H9 (cell line): ENCODE results near the gene ITPKB. TPM values are rescaled to one million over a fixed set of nuclear protein-coding genes. Genes with fewer than 3 reads are reported as not detected.

ENCODE experiments used
- DNase-seq: peaks from one replicate; pipeline ENCODE4 v3.0.0-alpha.2; 2017
- H2AFZ ChIP-seq: one replicate; pipeline ENCODE4 v1.6.1; 2013; ENCODE audit warnings: mild to moderate bottlenecking, low read length, control low read depth, moderate library complexity
- H2AK5ac ChIP-seq: 2 replicates; pipeline ENCODE4 v1.6.1; 2013; ENCODE audit warnings: low read length, control low read depth, mixed read lengths; ENCODE audit not compliant: insufficient read length
- H2BK120ac ChIP-seq: one replicate; pipeline ENCODE4 v1.6.1; 2013; ENCODE audit warnings: low read depth, mild to moderate bottlenecking, low read length, control low read depth, inconsistent platforms; ENCODE audit not compliant: poor library complexity, severe bottlenecking
- H2BK12ac ChIP-seq: 2 replicates; pipeline ENCODE4 v1.6.1; 2013; ENCODE audit warnings: low read length, control low read depth, mixed read lengths, low read depth; ENCODE audit not compliant: insufficient read length
- H2BK15ac ChIP-seq: 2 replicates; pipeline ENCODE4 v1.6.1; 2013; ENCODE audit warnings: low read depth, low read length, control low read depth
- H2BK20ac ChIP-seq: one replicate; pipeline ENCODE4 v1.6.1; 2013; ENCODE audit warnings: low read depth, mild to moderate bottlenecking, low read length, control low read depth, inconsistent platforms; ENCODE audit not compliant: poor library complexity, severe bottlenecking
- H2BK5ac ChIP-seq: 2 replicates; pipeline ENCODE4 v1.6.1; 2013; ENCODE audit warnings: low read length, control low read depth, mixed read lengths; ENCODE audit not compliant: insufficient read length
- H3K14ac ChIP-seq: 2 replicates; pipeline ENCODE4 v1.6.1; 2013; ENCODE audit warnings: low read length, control low read depth; ENCODE audit not compliant: insufficient read depth
- H3K18ac ChIP-seq: 2 replicates; pipeline ENCODE4 v1.6.1; 2013; ENCODE audit warnings: low read depth, mild to moderate bottlenecking, mixed read lengths, low read length, control low read depth; ENCODE audit not compliant: insufficient read length
- H3K23ac ChIP-seq: 2 replicates; pipeline ENCODE4 v1.6.1; 2013; ENCODE audit warnings: low read length, control low read depth, mixed read lengths, low read depth; ENCODE audit not compliant: insufficient read length
- H3K23me2 ChIP-seq: 2 replicates; pipeline ENCODE4 v1.6.1; 2013; ENCODE audit warnings: low read depth, mild to moderate bottlenecking, mixed read lengths, low read length, control low read depth; ENCODE audit not compliant: insufficient read length, poor library complexity, severe bottlenecking
- H3K27ac ChIP-seq: 2 replicates; pipeline ENCODE4 v1.5.1; 2013; ENCODE audit warnings: low read length, control low read depth, mixed read lengths, low read depth; ENCODE audit not compliant: insufficient read length
- H3K27me3 ChIP-seq: 2 replicates; pipeline ENCODE4 v1.6.1; 2013; ENCODE audit warnings: low read length, control low read depth, inconsistent platforms; ENCODE audit not compliant: insufficient read depth
- H3K4ac ChIP-seq: 2 replicates; pipeline ENCODE4 v1.6.1; 2013; ENCODE audit warnings: low read depth, mild to moderate bottlenecking, control low read depth, inconsistent platforms, low read length, moderate library complexity
- H3K4me1 ChIP-seq: 2 replicates; pipeline ENCODE4 v1.6.1; 2013; ENCODE audit warnings: low read length, control low read depth, inconsistent platforms; ENCODE audit not compliant: insufficient read depth
- H3K4me2 ChIP-seq: 2 replicates; pipeline ENCODE4 v1.6.1; 2013; ENCODE audit warnings: low read length, control low read depth, mixed read lengths; ENCODE audit not compliant: insufficient read length, insufficient read depth
- H3K56ac ChIP-seq: 2 replicates; pipeline ENCODE4 v1.6.1; 2013; ENCODE audit warnings: low read depth, mild to moderate bottlenecking, mixed read lengths, low read length, control low read depth; ENCODE audit not compliant: insufficient read length
- H3K79me1 ChIP-seq: 2 replicates; pipeline ENCODE4 v1.6.1; 2013; ENCODE audit warnings: low read depth, mild to moderate bottlenecking, moderate library complexity, low read length, control low read depth, inconsistent platforms; ENCODE audit not compliant: insufficient read depth, poor library complexity, severe bottlenecking
- H3K79me2 ChIP-seq: 2 replicates; pipeline ENCODE4 v1.6.1; 2013; ENCODE audit warnings: low read length, control low read depth, inconsistent platforms; ENCODE audit not compliant: insufficient read depth
- H3K9ac ChIP-seq: 2 replicates; pipeline ENCODE4 v1.6.1; 2013; ENCODE audit warnings: low read length, control low read depth, mixed read lengths; ENCODE audit not compliant: insufficient read length; ENCODE audit errors: extremely low read depth
- H3K9me3 ChIP-seq: one replicate; pipeline ENCODE4 v1.6.1; 2013; ENCODE audit warnings: low read depth, low read length, inconsistent platforms; ENCODE audit not compliant: control insufficient read depth
- H3T11ph ChIP-seq: one replicate; pipeline ENCODE4 v1.6.1; 2013; ENCODE audit warnings: mild to moderate bottlenecking, low read length, control low read depth, inconsistent platforms
- H4K20me1 ChIP-seq: one replicate; pipeline ENCODE4 v1.6.1; 2013; ENCODE audit not compliant: control insufficient read depth, insufficient read length, insufficient read depth
- H4K5ac ChIP-seq: 2 replicates; pipeline ENCODE4 v1.6.1; 2013; ENCODE audit warnings: low read depth, mild to moderate bottlenecking, mixed read lengths, low read length, control low read depth; ENCODE audit not compliant: insufficient read length
- H4K8ac ChIP-seq: replicated peaks from 2 replicates; pipeline ENCODE4 v1.6.1; 2013; ENCODE audit warnings: low read length, control low read depth, mixed read lengths, low read depth; ENCODE audit not compliant: insufficient read length
- H4K91ac ChIP-seq: 2 replicates; pipeline ENCODE4 v1.6.1; 2013; ENCODE audit warnings: low read depth, mild to moderate bottlenecking, moderate library complexity, mixed read lengths, low read length, control low read depth; ENCODE audit not compliant: insufficient read length
- H3K27ac Mint-ChIP-seq, 3 experiments: 2 replicates in 2 of 3; 3 replicates in 1 of 3; pipeline ENCODE4 v1.8.0; 2020 to 2021; ENCODE audit warnings: mixed read lengths in 3 of 3, mild to moderate bottlenecking in 1 of 3, moderate library complexity in 1 of 3
- H3K27me3 Mint-ChIP-seq: 2 replicates; pipeline ENCODE4 v1.8.0; 2021; ENCODE audit warnings: low read depth, mild to moderate bottlenecking, moderate library complexity, mixed read lengths
- H3K36me3 Mint-ChIP-seq, 3 experiments: 2 replicates in 2 of 3; 3 replicates in 1 of 3; pipeline ENCODE4 v1.8.0; 2020 to 2021; ENCODE audit warnings: low read depth in 3 of 3, mixed read lengths in 3 of 3; ENCODE audit not compliant: insufficient read depth in 1 of 3
- H3K4me1 Mint-ChIP-seq, 2 experiments: 2 replicates each; pipeline ENCODE4 v1.8.0; 2020; ENCODE audit warnings: mixed read lengths in 2 of 2
- H3K4me3 Mint-ChIP-seq, 2 experiments: 2 replicates in 1 of 2; 3 replicates in 1 of 2; pipeline ENCODE4 v1.8.0; 2020 to 2021; ENCODE audit warnings: mild to moderate bottlenecking in 2 of 2, mixed read lengths in 2 of 2, moderate library complexity in 1 of 2
- H3K9me3 Mint-ChIP-seq, 2 experiments: 2 replicates in 1 of 2; 3 replicates in 1 of 2; pipeline ENCODE4 v1.8.0; 2020; ENCODE audit warnings: mild to moderate bottlenecking in 2 of 2, mixed read lengths in 2 of 2, moderate library complexity in 1 of 2
- CTCF ChIP-seq: fragments of 200-600 bp; sonication (generic); conservative IDR thresholded peaks from 3 replicates; pipeline ENCODE4 v1.8.0; 2021; ENCODE audit warnings: antibody characterized with exemption, mild to moderate bottlenecking
- WGBS: extraction: QIAGEN DNeasy Blood & Tissue Kit; methylation state at CpG from one replicate; pipeline ENCODE4 v1.1.7; 2013; ENCODE audit warnings: missing lambda C conversion rate, low lambda C conversion rate, mixed read lengths; ENCODE audit not compliant: insufficient read length; ENCODE audit errors: extremely low coverage; 5-methylcytosine and 5-hydroxymethylcytosine counted together
- total RNA-seq: library from RNA; stranded (reverse); gene quantifications from 2 replicates; pipeline ENCODE4 v1.2.1, GENCODE V29; 2021

Gene ITPKB
- total RNA-seq, 1 experiment from 2014 or later, result 3.8 TPM

- Histone ChIP-seq H2AK5ac (no peak overlapping the region), H3K4me2 (no peak overlapping the region), H4K20me1 (no peaks in the 10 kb centered on the region), H3K4me1 (no peaks in the 10 kb centered on the region), H3K14ac (no peak overlapping the region), H2BK20ac (no peak overlapping the region), H3K18ac (no peak overlapping the region), H3K9ac (no peak overlapping the region), H2BK5ac (no peak overlapping the region), H4K8ac (no peak overlapping the region), H3K23ac (no peak overlapping the region), H2BK120ac (no peak overlapping the region), H3K9me3 (no peaks in the 10 kb centered on the region), H4K5ac (no peak overlapping the region), H3K79me2 (no peaks in the 10 kb centered on the region), H3K27me3 (no peaks in the 10 kb centered on the region), H3K4ac (no peak overlapping the region), H4K91ac (no peak overlapping the region), H3K79me1 (no peaks in the 10 kb centered on the region), H2AFZ (no peak overlapping the region), H3K23me2 (no peaks in the 10 kb centered on the region), H2BK12ac (no peak overlapping the region), H2BK15ac (no peak overlapping the region), H3K27ac (no peak overlapping the region), H3T11ph (no peak overlapping the region), H3K56ac (no peak overlapping the region)
- H3K27ac Mint-ChIP-seq, result no peak overlapping the region
- no peaks in the 10 kb centered on the region for H3K9me3 Mint-ChIP-seq
- peaks cover 6% of the 10 kb centered on the region for H3K27me3 Mint-ChIP-seq
- DNase-seq, result no peak
- peaks cover 15 to 21% of the 10 kb centered on the region in 2 experiments for H3K4me1 Mint-ChIP-seq
- no peak overlapping the region for H3K4me3 Mint-ChIP-seq
- no peak for TF ChIP-seq CTCF
- no CpG with 5 or more reads among the region's 10 CpGs for WGBS
- peaks cover 0 to 4% (median 2%) of the 10 kb centered on the region in 3 experiments; a peak in 2 of 7 replicates for H3K36me3 Mint-ChIP-seq
Observed at GRCh38 chr1:226632922-226633351, 106.1 kb downstream of the ITPKB start.
